Ovary (tissue), 9 donors: ENCODE measurements around the gene CHST9. TPM values are rescaled to one million over a fixed set of nuclear protein-coding genes. Genes with fewer than 3 reads are reported as not detected.

Source experiments
- DNase-seq, 5 donors: peaks; one replicate each; pipeline ENCODE4 v3.0.0-alpha.2; 2019 to 2020
- H3K27ac ChIP-seq, 2 donors: fragments of 200-600 bp; one replicate each; pipeline versions ENCODE4 v1.5.1 to v1.8.0; 2019 to 2022
- H3K27me3 ChIP-seq: fragments of 200-600 bp; one replicate; pipeline ENCODE4 v1.8.0; 2022
- H3K36me3 ChIP-seq: fragments of 200-600 bp; sonication (generic); one replicate; pipeline ENCODE4 v1.5.1; 2019
- H3K4me1 ChIP-seq: one replicate; pipeline ENCODE4 v1.8.1; 2013; ENCODE audit warnings: mild to moderate bottlenecking, moderate library complexity; ENCODE audit not compliant: insufficient read depth
- H3K4me3 ChIP-seq: fragments of 200-600 bp; sonication (generic); one replicate; pipeline ENCODE4 v1.5.1; 2017
- H3K9me3 ChIP-seq, 2 donors: fragments of 200-600 bp in 1 of 2; sonication (generic) in 1 of 2; one replicate each; pipeline versions ENCODE4 v1.5.1 to v1.8.1; 2013 to 2019; ENCODE audit warnings: mild to moderate bottlenecking in 1 of 2, moderate library complexity in 1 of 2
- EP300 ChIP-seq: sonication (generic); formaldehyde crosslinking; IDR thresholded peaks from one replicate; pipeline ENCODE4 v1.6.1; 2017; ENCODE audit warnings: antibody characterized with exemption
- POLR2A ChIP-seq: fragments of 450-650 bp; IDR thresholded peaks from one replicate; pipeline ENCODE4 v1.6.1; 2017; ENCODE audit warnings: antibody characterized with exemption, mild to moderate bottlenecking, moderate library complexity
- WGBS, 3 donors: extraction: QIAGEN DNeasy Blood & Tissue Kit in 1 of 3; methylation state at CpG; one replicate each; pipeline versions ENCODE4 v1.1.5 to v1.1.7; 2013 to 2017; 5-methylcytosine and 5-hydroxymethylcytosine counted together
- intact Hi-C, 4 donors: fragments of 100-400 bp; cut with DNase I; formaldehyde crosslinking; loops; one replicate each; pipeline versions ENCODE4 v1.11.0 to v1.15.1; 2022 to 2023
- polyA plus RNA-seq, 2 donors: library from polyadenylated mRNA; stranded (reverse); fragments of 200-250 nt in 1 of 2; fragments of 350-450 nt in 1 of 2; fragmentation: Illumina TruSeq in 1 of 2; extraction: RNeasy Lipid Tissue Mini Kit (QIAGEN cat#74804) in 1 of 2; gene quantifications; one replicate each; pipeline ENCODE4 v1.2.3, GENCODE V29; 2013 to 2014
- total RNA-seq, 7 donors: library from RNA; depleted of rRNA in 2 of 7; stranded (reverse); fragments of >200 nt in 2 of 7; fragmentation: NEBNext Ultra II Directional in 3 of 7; extraction: Animal tissue kit (Norgen Biotek cat#: 25700) in 3 of 7; gene quantifications; one replicate each; pipeline versions ENCODE4 v1.1.0 to v1.2.4, GENCODE V29; 2016 to 2023
- TF ChIP-seq, protein P1 (sequence below), 3 donors: fragments of 450-650 bp in 2 of 3; fragments of 200-600 bp in 1 of 3; IDR thresholded peaks; one replicate each; pipeline versions ENCODE4 v1.5.1 to v1.8.0; 2016 to 2022; ENCODE audit warnings: antibody characterized with exemption in 3 of 3, mild to moderate bottlenecking in 1 of 3
- donor health status: DM: no; HTN: no; CAD: no; lungs with moderate emphysema.
- donor health status: DM: no; HTN: no; CAD: no.
- donor health status: Bipolar disorder and iron deficiency.
- donor health status: DM: yes; HTN: yes; CAD: no.
- donor health status: DM: no; HTN: no; CAD: no.
- donor health status: DM: yes; HTN: yes; CAD: no.

The CHST9 gene
- total and polyA plus RNA-seq, 9 donors, result 0.02 to 3.6 (median 0.12) TPM; not detected in 1

DNA sequence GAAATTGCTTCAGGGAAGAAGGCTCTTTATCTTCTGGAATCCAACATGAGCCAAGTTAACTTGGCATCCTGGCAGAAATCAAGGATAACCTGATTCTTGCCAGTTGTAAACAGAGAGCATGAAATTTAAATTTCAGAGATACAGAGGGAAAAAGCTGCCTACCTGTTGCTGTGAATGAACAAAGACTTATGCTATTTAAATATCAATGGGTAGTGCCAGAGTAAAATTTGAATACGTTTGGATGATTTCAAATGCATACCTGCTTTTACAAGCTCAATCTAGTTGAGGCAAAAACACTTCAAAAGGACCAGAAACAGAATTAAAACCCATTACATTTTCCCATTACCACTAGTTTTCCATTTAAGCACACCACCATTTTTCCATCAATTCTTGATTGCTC, 60.9 kb downstream of the CHST9 start:
- Histone ChIP-seq H3K4me3 (no peak overlapping the region), H3K27me3 (no peaks in the 10 kb centered on the region), H3K36me3 (no peaks in the 10 kb centered on the region), H3K4me1 (no peaks in the 10 kb centered on the region), H3K9me3 (no peaks in the 10 kb centered on the region), H3K27ac (no peak overlapping the region)
- intact Hi-C loops, result no loop called here
- WGBS, 3 donors, result 57 to 79% (median 78%) methylated on average over 1 of the region's 1 CpG
- TF ChIP-seq, protein P1, sequence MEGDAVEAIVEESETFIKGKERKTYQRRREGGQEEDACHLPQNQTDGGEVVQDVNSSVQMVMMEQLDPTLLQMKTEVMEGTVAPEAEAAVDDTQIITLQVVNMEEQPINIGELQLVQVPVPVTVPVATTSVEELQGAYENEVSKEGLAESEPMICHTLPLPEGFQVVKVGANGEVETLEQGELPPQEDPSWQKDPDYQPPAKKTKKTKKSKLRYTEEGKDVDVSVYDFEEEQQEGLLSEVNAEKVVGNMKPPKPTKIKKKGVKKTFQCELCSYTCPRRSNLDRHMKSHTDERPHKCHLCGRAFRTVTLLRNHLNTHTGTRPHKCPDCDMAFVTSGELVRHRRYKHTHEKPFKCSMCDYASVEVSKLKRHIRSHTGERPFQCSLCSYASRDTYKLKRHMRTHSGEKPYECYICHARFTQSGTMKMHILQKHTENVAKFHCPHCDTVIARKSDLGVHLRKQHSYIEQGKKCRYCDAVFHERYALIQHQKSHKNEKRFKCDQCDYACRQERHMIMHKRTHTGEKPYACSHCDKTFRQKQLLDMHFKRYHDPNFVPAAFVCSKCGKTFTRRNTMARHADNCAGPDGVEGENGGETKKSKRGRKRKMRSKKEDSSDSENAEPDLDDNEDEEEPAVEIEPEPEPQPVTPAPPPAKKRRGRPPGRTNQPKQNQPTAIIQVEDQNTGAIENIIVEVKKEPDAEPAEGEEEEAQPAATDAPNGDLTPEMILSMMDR (IDR thresholded peaks at IDR 0.05), result no peak
- TF ChIP-seq POLR2A (no peak), EP300 (no peak)
- no peak for DNase-seq

DNA sequence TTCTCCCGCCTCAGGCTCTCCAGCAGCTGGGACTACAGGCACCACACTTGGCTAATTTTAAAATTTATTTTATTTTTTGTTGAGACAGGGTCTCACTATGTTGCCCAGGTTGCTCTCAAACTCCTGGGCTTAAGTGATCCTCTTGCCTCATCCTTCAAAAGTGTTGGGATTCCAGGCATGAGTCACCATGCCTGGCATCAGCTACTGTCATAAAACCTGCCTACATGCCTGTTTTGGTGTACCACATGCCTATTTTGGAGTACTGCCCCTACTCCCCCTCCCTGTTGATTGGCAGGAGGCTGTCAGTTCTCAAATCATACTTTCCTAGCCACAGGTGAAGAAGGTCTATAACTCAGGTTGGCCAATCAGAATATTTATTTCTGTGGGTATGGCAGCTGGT, 64.0 kb downstream of the CHST9 start:
- H3K9me3 ChIP-seq, result no peaks in the 10 kb centered on the region
- no peak for DNase-seq
- no peak overlapping the region for H3K4me3 ChIP-seq
- H3K36me3 ChIP-seq, result no peaks in the 10 kb centered on the region
- intact Hi-C loops, result no loop called here
- no peaks in the 10 kb centered on the region for H3K27me3 ChIP-seq
- WGBS, 3 donors, result 38 to 86% (median 57%) methylated on average over 1 of the region's 1 CpG
- H3K27ac ChIP-seq, result no peak overlapping the region
- no peak for TF ChIP-seq POLR2A
- TF ChIP-seq EP300, result no peak
- TF ChIP-seq, protein P1 (IDR thresholded peaks at IDR 0.05), result no peak
- no peaks in the 10 kb centered on the region for H3K4me1 ChIP-seq

DNA sequence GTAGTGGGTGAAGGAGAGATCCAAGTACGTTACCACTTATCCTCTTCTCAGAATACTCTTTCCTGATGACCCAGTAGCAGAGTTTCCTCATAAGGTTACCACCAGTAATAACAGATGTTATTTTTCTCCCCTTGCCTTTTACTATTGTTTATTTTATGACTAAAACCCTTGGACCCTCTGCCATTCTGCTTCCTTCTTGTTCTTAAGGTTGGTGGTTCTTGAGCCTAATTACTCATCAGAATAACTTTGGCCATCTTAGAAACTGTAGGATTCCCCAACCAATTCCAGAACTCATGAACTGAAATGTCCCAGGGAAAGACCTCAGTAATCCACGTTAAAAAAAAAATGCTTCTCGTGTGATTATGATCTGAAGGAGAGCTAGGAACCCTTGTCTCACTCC, 64.9 kb downstream of the CHST9 start:
- H3K4me3 ChIP-seq, result no peak overlapping the region
- no peaks in the 10 kb centered on the region for H3K27me3 ChIP-seq
- intact Hi-C loops, result no loop called here
- no peak for DNase-seq
- H3K9me3 ChIP-seq, result no peaks in the 10 kb centered on the region
- H3K27ac ChIP-seq, result no peak overlapping the region
- no peaks in the 10 kb centered on the region for H3K4me1 ChIP-seq
- H3K36me3 ChIP-seq, result no peaks in the 10 kb centered on the region
- TF ChIP-seq EP300, result no peak
- TF ChIP-seq POLR2A, result no peak
- TF ChIP-seq, protein P1 (IDR thresholded peaks at IDR 0.05), result no peak
- WGBS, 3 donors, result 86 to 90% (median 88%) methylated on average over 3 of the region's 3 CpGs

DNA sequence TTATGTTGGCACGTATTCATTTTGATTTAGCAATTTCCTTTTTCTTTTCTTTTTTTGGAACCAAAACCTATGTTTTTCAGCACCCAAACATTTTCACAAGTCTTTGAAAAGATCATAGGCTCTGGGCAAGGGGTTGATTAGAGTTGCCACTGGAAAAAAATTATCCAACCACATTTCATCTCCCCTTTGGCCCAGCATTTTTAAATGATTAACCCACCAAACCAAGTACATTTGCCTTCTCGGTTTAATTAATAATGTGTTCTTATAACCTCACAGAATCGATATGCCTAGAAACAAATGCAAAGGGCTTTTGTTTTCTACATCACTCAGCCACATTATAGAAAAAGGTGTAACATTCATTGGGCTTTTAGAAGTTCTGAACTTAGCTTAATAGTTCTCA, 66.1 kb downstream of the CHST9 start:
- Histone ChIP-seq H3K9me3 (no peaks in the 10 kb centered on the region), H3K4me3 (no peak overlapping the region), H3K27me3 (no peaks in the 10 kb centered on the region), H3K27ac (no peak overlapping the region), H3K36me3 (no peaks in the 10 kb centered on the region), H3K4me1 (no peaks in the 10 kb centered on the region)
- no peak for DNase-seq
- intact Hi-C loops, result no loop called here
- 82 to 85% (median 84%) methylated on average over 3 of the region's 3 CpGs for WGBS, 3 donors
- no peak for TF ChIP-seq POLR2A
- TF ChIP-seq, protein P1 (IDR thresholded peaks at IDR 0.05), result no peak
- no peak for TF ChIP-seq EP300

DNA sequence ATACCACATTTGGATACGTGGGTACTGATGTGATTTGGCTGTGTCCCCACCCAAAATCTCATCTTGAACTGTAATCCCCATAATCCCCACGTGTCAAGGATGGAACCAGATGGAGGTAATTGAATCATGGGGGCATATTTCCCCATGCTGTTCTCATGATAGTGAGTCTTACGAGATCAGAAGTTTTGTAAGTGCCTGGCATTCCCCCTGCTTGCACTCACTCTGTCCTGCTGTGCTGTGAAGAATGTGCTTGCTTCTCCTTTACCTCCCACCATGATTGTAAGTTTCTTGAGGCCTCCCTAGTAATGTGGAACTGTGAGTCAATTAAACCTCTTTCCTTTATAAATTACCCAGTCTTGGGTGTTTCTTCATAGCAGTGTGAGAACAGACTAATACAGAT, 70.3 kb downstream of the CHST9 start:
- H3K27ac ChIP-seq, result no peak overlapping the region
- no peak for DNase-seq
- TF ChIP-seq, protein P1 (IDR thresholded peaks at IDR 0.05), result no peak
- TF ChIP-seq POLR2A (no peak), EP300 (no peak)
- H3K36me3 ChIP-seq, result no peaks in the 10 kb centered on the region
- intact Hi-C loops, result no loop called here
- WGBS, 3 donors, result 72 to 84% (median 83%) methylated on average over 3 of the region's 3 CpGs
- H3K4me3 ChIP-seq, result no peak overlapping the region
- H3K27me3 ChIP-seq, result no peaks in the 10 kb centered on the region
- no peaks in the 10 kb centered on the region for H3K4me1 ChIP-seq
- H3K9me3 ChIP-seq, result no peaks in the 10 kb centered on the region
